ENCODE results near the gene EXD3. TPM values are rescaled to one million over a fixed set of nuclear protein-coding genes. Genes with fewer than 3 reads are reported as not detected.
"Not testable (repeated sequence)": the region's sequence is repeated elsewhere in the genome, so short reads cannot be mapped to it uniquely, and the experiment has no call there.

Gene EXD3
- total RNA-seq, 2 experiments from 2014 or later: 20.8 to 27.0 TPM

DNA sequence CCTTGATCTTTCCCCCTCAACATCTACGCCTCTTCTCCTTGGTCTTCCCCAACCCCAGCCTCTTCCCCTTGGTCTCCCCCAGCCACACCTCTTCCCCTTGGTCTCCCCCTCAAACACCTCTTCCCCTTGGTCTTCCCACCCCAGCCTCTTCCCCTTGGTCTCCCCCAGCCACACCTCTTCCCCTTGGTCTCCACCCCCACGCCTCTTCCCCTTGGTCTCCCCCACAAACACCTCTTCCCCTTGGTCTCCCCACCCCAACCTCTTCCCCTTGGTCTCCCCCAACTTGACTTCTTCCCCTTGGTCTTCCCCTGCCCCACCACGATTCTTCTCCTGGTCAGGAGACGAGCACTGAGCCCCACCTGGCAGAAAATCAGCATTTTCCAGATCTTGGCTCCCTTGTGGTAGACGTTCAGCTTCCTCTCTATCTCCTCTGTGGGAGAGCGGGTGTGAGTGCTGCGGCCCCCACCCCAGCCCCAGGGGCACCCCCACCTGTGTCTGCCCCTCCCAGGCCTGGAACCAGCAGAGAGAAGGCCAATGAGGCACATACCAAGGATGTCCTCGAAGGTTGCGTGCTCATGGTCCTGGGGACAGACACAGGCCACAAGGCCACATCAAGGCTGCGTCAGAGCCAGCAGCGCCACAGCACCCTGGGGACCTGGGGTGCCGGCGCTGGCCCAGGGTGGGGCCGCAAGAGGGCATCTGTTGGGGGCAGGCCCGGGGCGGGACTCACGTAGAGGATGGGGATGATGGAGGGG is 29.2 kb upstream of the EXD3 start:
- Histone ChIP-seq H3K4me1 (ENCODE audit: insufficient read depth, low read length, poor library complexity, severe bottlenecking) (peaks cover 25% of the 10 kb centered on the region), H2AFZ (ENCODE audit: low read length) (no peak overlapping the region), H3K79me2 (ENCODE audit: insufficient read depth, low read depth, low read length) (no peaks in the 10 kb centered on the region), H3K9me3 (ENCODE audit: low read length) (no peaks in the 10 kb centered on the region), H3K4me2 (ENCODE audit: low read length) (no peak overlapping the region), H3K4me3 (ENCODE audit: low read depth, low read length, poor library complexity, severe bottlenecking) (no peak overlapping the region), H4K20me1 (ENCODE audit: insufficient read depth, low read length) (no peaks in the 10 kb centered on the region), H3K36me3 (ENCODE audit: insufficient read depth, low read length) (peaks cover 17% of the 10 kb centered on the region; the same call in 1 of the 2 replicates), H3K9me2 (ENCODE audit: insufficient read depth, low read length) (no peaks in the 10 kb centered on the region), H3K27ac (ENCODE audit: low read depth, low read length, poor library complexity, severe bottlenecking) (no peak overlapping the region)
- TF ChIP-seq EZH2phosphoT487 (IDR thresholded peaks at IDR 0.05; ENCODE audit: borderline replicate concordance, low read depth, low read length): no peak
- TF ChIP-seq, protein P1, sequence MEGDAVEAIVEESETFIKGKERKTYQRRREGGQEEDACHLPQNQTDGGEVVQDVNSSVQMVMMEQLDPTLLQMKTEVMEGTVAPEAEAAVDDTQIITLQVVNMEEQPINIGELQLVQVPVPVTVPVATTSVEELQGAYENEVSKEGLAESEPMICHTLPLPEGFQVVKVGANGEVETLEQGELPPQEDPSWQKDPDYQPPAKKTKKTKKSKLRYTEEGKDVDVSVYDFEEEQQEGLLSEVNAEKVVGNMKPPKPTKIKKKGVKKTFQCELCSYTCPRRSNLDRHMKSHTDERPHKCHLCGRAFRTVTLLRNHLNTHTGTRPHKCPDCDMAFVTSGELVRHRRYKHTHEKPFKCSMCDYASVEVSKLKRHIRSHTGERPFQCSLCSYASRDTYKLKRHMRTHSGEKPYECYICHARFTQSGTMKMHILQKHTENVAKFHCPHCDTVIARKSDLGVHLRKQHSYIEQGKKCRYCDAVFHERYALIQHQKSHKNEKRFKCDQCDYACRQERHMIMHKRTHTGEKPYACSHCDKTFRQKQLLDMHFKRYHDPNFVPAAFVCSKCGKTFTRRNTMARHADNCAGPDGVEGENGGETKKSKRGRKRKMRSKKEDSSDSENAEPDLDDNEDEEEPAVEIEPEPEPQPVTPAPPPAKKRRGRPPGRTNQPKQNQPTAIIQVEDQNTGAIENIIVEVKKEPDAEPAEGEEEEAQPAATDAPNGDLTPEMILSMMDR (conservative IDR thresholded peaks at IDR 0.05; ENCODE audit: low read length): no peak
- DNase-seq (ENCODE audit: low spot score): no peak
- BruUV-seq (replicated peaks): no TSS peak
- intact Hi-C loops (cut with micrococcal nuclease; ENCODE audit: unreplicated experiment): no loop called here
- CTCF ChIA-PET (ENCODE audit: unreplicated experiment): no interaction called here
- POLR2A ChIA-PET: no interaction called here

DNA sequence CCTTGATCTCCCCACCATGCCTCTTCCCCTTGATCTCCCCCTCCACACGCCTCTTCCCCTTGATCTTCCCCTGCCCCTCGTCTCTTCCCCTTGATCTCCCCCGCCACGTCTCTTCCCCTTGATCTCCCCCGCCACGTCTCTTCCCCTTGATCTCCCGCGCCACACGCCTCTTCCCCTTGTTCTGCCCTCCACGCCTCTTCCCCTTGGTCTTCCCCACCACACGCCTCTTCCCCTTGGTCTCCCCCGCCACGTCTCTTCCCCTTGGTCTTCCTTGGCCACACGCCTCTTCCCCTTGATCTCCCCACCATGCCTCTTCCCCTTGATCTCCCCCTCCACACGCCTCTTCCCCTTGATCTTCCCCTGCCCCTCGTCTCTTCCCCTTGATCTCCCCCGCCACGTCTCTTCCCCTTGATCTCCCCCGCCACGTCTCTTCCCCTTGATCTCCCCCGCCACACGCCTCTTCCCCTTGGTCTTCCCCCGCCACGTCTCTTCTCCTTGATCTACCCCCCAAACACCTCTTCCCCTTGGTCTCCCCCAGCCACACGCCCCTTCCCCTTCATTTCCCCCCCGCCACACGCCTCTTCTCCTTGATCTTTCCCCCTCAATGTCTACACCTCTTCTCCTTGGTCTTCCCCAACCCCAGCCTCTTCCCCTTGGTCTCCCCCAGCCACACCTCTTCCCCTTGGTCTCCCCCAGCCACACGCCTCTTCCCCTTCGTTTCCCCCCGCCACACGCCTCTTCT is 28.5 kb upstream of the EXD3 start:
- BruUV-seq (replicated peaks); H3K9me2 ChIP-seq (ENCODE audit: insufficient read depth, low read length); H4K20me1 ChIP-seq (ENCODE audit: insufficient read depth, low read length); H2AFZ ChIP-seq (ENCODE audit: low read length); H3K79me2 ChIP-seq (ENCODE audit: insufficient read depth, low read depth, low read length); POLR2A ChIA-PET; intact Hi-C loops (cut with micrococcal nuclease; ENCODE audit: unreplicated experiment); H3K27ac ChIP-seq (ENCODE audit: low read depth, low read length, poor library complexity, severe bottlenecking); H3K4me3 ChIP-seq (ENCODE audit: low read depth, low read length, poor library complexity, severe bottlenecking); H3K4me2 ChIP-seq (ENCODE audit: low read length); CTCF ChIA-PET (ENCODE audit: unreplicated experiment); DNase-seq (ENCODE audit: low spot score); H3K9me3 ChIP-seq (ENCODE audit: low read length): not testable (repeated sequence)
- Histone ChIP-seq H3K4me1 (ENCODE audit: insufficient read depth, low read length, poor library complexity, severe bottlenecking) (peaks cover 25% of the 10 kb centered on the region), H3K36me3 (ENCODE audit: insufficient read depth, low read length) (peaks cover 17% of the 10 kb centered on the region; the same call in 1 of the 2 replicates)

DNA sequence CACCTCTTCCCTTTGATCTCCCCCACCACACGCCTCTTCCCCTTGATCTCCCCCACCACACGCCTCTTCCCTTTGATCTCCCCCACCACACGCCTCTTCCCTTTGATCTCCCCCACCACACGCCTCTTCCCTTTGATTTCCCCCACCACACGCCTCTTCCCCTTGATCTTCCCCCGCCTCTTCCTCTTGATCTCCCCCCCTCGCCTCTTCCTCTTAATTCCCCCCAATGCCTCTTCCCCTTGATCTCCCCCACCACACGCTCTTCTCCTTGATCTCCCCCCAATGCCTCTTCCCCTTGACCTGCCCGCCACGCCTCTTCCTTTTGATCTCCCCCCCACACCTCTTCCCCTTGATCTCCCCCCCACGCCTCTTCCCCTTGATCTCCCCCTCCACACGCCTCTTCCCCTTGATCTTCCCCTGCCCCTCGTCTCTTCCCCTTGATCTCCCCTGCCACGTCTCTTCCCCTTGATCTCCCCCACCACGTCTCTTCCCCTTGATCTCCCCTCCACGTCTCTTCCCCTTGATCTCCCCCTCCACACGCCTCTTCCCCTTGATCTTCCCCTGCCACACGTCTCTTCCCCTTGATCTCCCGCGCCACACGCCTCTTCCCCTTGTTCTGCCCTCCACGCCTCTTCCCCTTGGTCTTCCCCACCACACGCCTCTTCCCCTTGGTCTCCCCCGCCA is 27.7 kb upstream of the EXD3 start:
- CTCF ChIA-PET (ENCODE audit: unreplicated experiment); H3K27ac ChIP-seq (ENCODE audit: low read depth, low read length, poor library complexity, severe bottlenecking): not testable (repeated sequence)
- H3K4me1 ChIP-seq (ENCODE audit: insufficient read depth, low read length, poor library complexity, severe bottlenecking): peaks cover 25% of the 10 kb centered on the region

More for the DNA sequence above, 27.7 kb upstream of the EXD3 start:
- peaks cover 17% of the 10 kb centered on the region; the same call in 1 of the 2 replicates for H3K36me3 ChIP-seq (ENCODE audit: insufficient read depth, low read length)
- H3K79me2 ChIP-seq (ENCODE audit: insufficient read depth, low read depth, low read length); H4K20me1 ChIP-seq (ENCODE audit: insufficient read depth, low read length); BruUV-seq (replicated peaks); POLR2A ChIA-PET; H3K9me3 ChIP-seq (ENCODE audit: low read length); H3K4me3 ChIP-seq (ENCODE audit: low read depth, low read length, poor library complexity, severe bottlenecking); H2AFZ ChIP-seq (ENCODE audit: low read length); H3K9me2 ChIP-seq (ENCODE audit: insufficient read depth, low read length); H3K4me2 ChIP-seq (ENCODE audit: low read length); intact Hi-C loops (cut with micrococcal nuclease; ENCODE audit: unreplicated experiment): not testable (repeated sequence)
- peak; percentile 35 for DNase-seq (ENCODE audit: low spot score)
